ENCODE measurements around the gene GADD45G.
A peak's percentile ranks its signal among the peaks of the same experiment; 100 is the strongest.

Gene GADD45G

GRCh38 chr9:89632192-89632733 lies 27.5 kb downstream of the GADD45G start:
- no peak for DNase-seq

DNA sequence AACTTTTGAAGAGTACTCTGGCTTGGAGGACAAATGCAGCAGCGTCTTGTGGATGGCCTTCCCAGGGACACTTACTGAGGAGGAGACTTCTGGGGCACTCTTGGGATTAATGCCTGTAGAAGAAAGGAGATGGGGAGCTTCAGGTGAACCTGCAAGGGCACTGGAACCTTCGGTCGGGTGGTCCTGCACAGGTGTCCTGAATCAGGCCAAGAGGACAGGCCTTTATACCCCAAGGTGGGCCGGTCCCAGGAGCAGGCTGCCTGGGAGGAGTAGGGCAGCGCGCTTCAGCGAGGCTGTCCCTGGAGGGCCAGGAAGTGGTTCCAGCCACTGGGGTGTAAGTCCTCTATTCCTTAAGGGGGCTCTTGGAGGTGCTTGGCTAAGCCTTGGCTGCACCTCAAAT lies 27.9 kb downstream of the GADD45G start:
- no peak for DNase-seq

DNA sequence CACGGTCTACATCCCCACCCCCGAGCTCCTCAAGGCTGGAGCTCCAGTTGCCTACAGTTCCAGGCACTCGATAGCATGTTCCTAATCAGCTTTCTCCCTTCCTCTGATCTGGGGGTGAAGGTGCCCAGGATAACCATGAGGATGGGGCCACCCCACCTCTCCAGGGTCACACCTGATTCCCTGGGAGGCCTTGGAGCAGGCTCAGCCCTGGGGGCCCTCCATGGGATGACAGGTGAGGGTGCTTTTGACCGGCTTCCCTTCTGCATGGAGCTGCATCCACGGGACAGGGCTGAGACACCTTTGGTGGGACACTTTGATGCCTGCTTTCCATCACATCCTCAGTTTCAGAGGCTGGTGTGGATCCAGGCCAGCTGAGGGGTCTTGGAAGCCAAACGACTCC lies 28.6 kb downstream of the GADD45G start:
- no peak for DNase-seq

DNA sequence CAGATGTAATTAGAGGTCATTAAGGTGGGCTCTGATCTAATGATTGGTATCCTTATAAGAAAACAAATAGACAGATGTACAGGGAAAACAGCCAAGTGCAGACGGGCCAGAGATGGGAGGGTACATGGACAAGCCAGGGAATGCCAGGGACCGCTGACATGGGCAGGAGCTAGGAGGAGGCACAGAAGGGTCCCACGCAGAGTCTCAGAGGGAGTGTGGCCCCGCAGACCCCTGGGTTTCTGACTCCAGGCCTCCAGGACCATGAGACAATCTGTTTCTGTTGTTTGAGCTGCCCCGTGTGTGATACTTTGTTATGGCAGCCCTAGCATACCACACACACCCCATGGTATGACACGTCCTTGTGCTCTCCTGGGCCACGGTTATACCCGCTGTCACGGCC lies 29.1 kb downstream of the GADD45G start:
- no peak for DNase-seq

DNA sequence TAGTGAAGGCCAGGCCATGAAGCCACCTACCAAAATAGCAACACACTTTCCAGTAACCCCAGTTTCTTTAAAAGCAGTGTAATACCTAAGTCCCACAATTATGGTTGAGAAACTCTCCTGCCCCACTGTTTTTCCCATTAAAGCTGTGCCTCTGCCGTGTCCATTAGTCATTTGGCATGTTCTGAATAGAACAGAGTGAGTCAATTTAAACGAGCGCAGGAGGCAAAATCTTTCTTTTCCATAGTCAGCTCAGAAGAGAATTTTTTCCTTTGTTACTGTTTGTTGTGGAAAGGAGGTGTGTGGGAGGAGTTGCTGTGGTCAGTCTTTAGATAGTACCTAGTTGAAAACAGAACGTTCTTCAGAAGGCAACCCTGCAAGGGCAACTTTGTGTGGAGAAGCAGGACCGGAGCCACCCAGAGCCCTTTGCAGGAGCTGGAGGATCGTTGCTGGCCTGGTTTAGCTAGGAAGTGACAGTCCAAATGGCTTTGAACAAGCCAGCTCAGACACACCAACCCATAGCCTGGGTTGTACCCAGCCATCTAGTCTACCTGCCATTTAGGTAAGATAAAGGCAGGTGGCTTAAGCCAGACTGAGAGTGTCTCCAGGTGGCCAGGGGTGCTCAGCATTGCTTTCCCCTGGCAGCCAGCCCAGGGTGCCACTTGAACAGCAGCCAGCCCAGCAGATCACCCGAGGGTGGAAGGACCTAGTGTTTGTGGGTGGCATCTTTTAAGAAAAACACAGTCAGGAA lies 30.4 kb downstream of the GADD45G start:
- DNase-seq = peak; percentile 75

- DNase-seq = peak; percentile 75
These were observed 31.0 kb downstream of the GADD45G start for GRCh38 chr9:89635816-89636215.

DNA sequence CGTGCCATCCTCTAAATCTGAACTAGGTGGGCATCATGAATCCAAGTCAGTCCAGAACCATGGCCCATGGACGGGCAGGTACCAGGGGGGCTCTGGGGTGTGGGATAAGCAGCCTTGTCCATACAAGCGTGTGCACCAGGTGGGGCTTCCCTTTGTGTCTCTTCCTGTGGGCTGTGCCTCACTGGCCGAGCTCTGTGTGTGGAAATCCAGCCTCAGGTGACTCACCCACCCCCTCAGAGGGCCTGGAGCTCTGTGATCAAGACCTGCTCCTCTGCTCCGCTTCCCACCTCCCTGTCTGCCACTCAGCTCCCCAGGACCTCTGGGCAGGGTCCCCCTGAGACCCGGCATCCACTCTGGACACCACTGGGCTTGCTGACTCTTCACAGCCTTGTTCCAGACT lies 33.0 kb downstream of the GADD45G start:
- no peak for DNase-seq

DNA sequence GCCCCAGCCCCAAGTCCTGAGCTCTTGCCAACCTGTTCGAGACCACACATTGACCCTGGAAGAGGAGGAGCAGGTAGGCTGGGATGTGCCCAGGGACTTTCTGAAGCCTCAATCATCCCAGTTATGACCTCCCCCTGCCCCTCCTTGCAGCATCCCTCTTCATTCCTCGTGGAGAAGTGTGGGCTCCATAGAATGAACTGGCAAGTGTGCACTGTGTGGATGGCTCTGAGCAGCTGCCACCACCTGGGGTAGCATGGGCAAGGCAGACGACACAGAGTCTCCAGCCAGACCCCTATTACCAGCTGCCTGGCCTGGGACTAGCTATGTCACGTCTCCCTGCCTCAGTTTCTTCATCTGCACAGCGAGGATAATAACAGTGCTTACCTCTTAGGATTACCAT lies 33.5 kb downstream of the GADD45G start:
- DNase-seq = no peak

GRCh38 chr9:89638893-89639292 lies 34.1 kb downstream of the GADD45G start:
- DNase-seq = no peak

DNA sequence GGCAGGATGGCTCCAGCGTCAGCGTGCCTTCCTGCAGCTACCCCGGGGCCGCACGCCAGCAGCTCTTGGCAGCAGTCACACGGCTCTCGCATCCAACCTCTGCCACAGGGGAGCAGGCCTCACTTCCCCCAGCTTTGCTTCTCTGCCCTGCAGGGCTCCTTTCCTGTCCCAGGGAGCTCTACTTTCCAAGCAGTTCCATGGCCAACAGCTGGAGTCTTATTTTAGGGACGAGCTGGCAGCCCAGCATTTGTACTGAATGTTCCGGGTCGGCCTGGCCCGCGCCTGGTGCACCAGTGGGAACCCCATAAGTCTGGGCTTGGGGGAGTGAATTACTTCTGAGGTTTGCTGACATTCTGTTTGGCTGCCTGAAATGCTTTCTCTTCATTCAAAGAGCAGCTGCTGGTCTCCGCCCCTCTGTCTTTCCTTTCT lies 34.6 kb downstream of the GADD45G start:
- no peak for DNase-seq

GRCh38 chr9:89639961-89640360 lies 35.1 kb downstream of the GADD45G start:
- no peak for DNase-seq

- no peak for DNase-seq
These were observed 35.5 kb downstream of the GADD45G start for GRCh38 chr9:89640361-89640760.

GRCh38 chr9:89640801-89641200 lies 36.0 kb downstream of the GADD45G start:
- no peak for DNase-seq

DNA sequence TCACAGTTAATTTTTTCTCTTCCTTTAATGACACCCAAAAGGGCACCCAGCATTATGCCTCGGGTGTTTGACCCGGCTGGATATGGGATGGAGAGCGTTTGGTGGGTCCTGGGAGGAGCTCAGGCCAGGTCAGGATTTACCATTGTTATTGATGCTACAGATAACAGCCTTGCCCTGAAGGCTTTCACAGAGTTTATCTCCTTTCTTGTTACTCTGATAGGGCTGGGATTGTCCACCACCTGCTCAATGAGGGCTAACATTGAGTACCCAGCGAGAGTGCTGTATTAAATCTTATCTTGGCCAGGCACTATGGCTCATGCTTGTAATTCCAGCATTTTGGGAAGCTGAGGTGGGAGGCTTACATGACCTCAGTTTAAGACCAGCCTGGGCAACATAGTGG lies 37.2 kb downstream of the GADD45G start:
- DNase-seq = no peak

DNA sequence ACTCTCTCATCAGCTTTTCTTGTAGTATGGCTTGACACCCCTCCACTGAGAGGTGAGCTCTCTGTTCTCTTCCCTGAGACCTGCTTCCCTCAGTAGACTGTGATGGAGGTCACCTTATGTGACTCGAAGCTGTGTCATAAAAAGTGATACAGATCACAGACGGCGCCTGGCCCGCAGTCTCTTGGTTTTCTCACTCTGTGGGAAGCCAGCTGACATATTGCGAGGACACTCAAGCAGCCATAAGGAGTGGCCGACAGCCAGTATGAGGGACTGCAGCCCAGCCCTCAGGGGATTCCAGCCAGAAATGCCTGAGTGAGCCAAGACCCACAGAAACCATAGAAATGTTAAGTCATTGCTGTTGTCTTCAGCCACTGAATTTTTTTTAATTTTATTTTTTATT lies 38.0 kb downstream of the GADD45G start:
- DNase-seq = no peak

- no peak for DNase-seq
These were observed 41.6 kb downstream of the GADD45G start for GRCh38 chr9:89646189-89646939.

GRCh38 chr9:89647366-89648128 lies 42.7 kb downstream of the GADD45G start:
- DNase-seq = no peak

DNA sequence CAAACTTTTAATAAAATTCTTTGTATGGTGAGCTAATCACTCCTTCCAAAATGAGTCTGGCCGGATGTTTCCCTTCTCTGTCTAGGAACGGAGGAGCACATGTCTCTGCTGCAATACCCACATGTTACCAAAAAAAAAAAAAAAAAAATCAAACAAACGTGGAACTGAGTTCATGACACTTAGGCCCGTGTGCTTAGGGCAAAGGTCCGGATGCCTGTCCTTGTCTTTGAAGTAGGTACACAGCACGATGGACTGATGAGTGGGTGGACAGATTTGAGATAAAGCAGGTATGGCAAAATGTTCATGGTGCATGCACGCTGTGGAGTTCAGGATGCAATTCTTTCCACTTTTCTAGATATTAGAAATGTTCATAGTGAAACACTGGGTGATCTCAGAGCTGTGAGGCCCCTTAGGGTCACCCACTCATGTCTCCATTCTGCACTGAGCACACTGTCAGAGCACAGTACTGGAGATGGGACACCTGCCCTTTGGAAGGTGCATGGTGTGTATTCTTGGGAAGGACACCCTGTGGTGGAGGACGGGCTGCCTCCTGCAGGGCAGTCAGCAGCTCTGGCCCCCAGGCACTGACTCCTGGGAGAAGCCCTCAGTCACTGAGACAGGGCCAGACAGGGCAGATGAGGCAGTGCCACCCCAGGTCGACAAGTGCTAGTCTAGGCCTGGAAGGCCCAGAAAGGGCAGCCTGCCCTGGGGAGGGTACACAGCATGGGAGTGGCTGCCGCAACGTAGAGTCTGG lies 43.6 kb downstream of the GADD45G start:
- no peak for DNase-seq

DNA sequence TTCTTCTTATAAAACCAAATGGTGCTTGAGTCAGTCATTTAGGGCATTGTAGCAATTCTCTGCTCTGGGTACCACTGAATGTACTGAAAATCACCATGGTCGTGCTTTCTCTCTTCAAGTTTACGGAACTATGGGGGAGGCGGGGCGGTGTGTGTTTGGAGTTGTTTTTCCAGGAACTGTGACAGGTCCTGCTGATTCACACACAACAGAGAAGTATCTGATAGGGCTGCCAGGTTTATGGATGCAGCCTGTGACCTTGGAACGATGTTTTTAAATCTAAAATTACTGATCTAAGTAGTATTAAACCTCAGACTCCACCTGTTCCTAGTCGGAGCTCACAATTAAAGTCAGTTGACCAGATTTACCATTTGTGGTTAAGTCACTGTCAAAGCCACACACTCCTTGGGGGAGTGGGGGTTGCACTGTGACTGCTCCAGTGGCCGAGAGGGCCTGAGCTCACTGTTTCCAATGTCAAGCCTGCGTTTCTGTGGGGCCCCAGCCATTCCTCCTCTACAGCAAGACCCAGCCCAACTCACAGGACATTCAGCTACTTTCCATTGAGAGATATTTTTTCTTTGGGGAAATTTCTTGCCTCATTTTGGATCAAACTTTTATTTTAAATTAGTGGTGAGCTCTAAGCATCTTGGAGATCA lies 44.4 kb downstream of the GADD45G start:
- no peak for DNase-seq

GRCh38 chr9:89654025-89654662 lies 49.3 kb downstream of the GADD45G start:
- DNase-seq = no peak
